Sigmoid colon (tissue), 3 donors: ENCODE measurements around the gene PLA2G2E.

Experiments used
- POLR2A ChIP-seq, 2 donors: fragments of 450-650 bp; IDR thresholded peaks; one replicate each; pipeline ENCODE4 v1.6.1; 2016; ENCODE audit warnings: antibody characterized with exemption in 2 of 2, mild to moderate bottlenecking in 2 of 2, moderate library complexity in 2 of 2
- TF ChIP-seq, protein P1 (sequence below), 4 experiments: fragments of 450-650 bp in 3 of 4; fragments of 200-600 bp in 1 of 4; IDR thresholded peaks; one replicate each; pipeline ENCODE4 v1.5.1; 2016 to 2019; ENCODE audit warnings: antibody characterized with exemption in 4 of 4, mild to moderate bottlenecking in 3 of 4, moderate library complexity in 2 of 4

GRCh38 chr1:19877181-19877750 lies 46.2 kb downstream of the PLA2G2E start:
- TF ChIP-seq, protein P1, sequence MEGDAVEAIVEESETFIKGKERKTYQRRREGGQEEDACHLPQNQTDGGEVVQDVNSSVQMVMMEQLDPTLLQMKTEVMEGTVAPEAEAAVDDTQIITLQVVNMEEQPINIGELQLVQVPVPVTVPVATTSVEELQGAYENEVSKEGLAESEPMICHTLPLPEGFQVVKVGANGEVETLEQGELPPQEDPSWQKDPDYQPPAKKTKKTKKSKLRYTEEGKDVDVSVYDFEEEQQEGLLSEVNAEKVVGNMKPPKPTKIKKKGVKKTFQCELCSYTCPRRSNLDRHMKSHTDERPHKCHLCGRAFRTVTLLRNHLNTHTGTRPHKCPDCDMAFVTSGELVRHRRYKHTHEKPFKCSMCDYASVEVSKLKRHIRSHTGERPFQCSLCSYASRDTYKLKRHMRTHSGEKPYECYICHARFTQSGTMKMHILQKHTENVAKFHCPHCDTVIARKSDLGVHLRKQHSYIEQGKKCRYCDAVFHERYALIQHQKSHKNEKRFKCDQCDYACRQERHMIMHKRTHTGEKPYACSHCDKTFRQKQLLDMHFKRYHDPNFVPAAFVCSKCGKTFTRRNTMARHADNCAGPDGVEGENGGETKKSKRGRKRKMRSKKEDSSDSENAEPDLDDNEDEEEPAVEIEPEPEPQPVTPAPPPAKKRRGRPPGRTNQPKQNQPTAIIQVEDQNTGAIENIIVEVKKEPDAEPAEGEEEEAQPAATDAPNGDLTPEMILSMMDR (IDR thresholded peaks at IDR 0.05): no peak
- no peak for TF ChIP-seq POLR2A (IDR thresholded peaks at IDR 0.05)
